Amygdala (tissue), 56 donors: Measurements from ENCODE around the gene GALK2.
"Not testable (repeated sequence)": the region's sequence is repeated elsewhere in the genome, so short reads cannot be mapped to it uniquely, and the experiment has no call there.

ENCODE experiments used
- DNase-seq, 56 donors: peaks; one replicate each; lab custom pipeline; 2025; lab: John Stamatoyannopoulos, UW

Gene GALK2

DNA sequence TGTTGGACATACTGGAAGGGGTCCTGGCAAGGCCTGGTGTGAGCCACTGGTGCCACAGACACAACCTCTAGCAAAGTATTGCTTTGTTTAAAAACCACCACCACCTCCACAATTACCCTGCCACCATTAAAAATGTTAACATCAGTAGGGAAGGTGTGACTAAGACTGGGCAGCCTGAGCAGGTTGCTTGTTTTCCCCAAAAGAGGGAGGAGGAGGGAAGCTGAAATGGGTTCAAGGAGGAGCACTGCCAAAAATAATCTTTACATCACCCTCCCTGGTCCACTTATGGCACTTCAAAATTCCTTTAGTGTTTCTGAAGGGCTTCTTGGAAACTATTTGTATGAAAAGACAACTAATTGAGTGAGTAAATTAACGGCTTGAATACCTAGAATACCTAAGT lies 153.2 kb downstream of the GALK2 start:
- DNase-seq = no peak

DNA sequence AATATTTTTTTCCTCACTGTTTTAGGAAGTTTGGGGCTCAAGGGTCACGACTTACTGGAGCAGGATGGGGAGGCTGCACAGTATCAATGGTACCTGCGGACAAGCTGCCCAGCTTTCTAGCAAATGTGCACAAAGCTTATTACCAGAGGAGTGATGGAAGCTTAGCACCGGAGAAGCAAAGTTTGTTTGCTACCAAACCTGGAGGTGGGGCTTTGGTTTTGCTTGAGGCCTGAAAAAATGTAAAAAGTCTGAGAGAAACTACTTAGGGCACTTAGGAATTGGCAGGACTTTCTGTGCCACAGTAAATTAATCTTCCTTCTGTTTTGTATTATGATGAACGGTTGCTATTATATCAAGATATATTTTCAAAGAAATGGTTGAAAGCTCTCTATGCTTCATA lies 157.9 kb downstream of the GALK2 start:
- no peak for DNase-seq

DNA sequence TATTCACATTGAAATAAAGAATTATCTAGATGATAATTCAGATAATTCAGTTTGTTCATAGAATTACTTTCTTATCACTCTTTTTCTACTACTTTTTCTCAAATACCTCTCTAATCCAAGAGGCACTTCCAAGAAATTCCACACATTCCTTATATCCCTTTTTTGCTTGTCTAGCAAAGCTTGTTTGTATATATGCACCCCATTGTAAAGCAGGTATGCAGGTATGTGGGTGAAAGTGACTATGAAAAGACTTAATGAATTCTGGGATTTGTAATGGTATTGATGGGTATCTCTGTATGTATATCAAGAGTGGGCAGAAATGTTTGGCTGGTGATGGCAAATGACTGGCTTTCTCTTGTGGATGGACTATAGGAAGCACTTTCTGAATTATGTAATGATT lies 158.9 kb downstream of the GALK2 start:
- no peak for DNase-seq

DNA sequence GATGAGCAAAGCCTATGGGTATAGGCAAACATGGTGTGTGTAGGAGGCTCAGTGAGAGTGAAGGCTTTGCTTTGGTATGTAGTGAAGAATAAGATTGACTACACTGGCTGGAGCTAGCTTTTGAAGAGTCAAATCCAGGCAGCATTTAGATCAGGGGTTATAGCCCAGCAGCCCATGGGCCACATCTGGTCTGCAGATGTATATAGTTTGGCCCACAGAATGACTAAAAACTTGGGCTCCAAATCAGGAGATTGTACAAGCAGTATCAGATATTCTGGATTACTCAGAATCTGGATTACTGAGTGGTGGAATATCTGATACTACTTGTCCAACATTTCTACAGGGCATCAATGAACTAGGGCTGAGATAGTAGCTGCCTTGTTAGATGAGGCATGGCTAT lies 160.1 kb downstream of the GALK2 start:
- DNase-seq = no peak

DNA sequence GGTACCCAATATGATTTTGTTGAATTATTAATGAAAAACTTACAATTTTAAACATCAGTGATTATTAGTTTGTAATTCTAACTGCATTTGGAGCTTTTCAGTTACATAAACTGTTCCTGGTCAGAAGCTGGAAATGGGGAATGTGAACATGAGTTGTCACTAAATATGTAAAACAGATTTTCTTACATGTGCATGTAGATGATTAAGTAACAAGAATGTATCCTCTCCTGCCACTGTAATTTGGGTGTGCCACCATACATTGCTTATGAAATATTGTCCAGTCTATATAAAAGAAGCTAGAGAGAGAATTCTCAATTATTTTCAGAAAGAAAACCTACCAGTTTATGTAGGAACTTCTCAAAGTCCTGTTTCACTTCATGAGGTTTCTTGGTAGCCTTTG lies 161.4 kb downstream of the GALK2 start:
- no peak for DNase-seq

DNA sequence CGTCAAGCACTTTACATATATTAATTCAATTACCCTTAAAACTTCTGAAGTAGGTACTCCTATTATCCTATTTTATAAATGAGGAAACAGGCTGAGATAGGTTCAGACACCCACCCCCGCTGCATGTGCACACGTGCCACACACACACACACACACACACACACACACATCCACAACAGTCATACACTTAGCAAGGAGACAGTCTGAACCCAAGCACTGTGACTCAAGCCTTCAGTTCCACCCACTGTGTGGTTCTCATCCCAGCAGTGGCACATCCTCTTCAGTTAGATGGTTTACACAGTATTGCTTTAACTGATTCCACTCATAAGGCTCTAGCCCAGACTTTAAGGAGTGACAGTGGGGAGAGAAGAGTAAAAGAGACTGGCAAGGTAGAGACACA lies 161.9 kb downstream of the GALK2 start:
- no peak for DNase-seq

DNA sequence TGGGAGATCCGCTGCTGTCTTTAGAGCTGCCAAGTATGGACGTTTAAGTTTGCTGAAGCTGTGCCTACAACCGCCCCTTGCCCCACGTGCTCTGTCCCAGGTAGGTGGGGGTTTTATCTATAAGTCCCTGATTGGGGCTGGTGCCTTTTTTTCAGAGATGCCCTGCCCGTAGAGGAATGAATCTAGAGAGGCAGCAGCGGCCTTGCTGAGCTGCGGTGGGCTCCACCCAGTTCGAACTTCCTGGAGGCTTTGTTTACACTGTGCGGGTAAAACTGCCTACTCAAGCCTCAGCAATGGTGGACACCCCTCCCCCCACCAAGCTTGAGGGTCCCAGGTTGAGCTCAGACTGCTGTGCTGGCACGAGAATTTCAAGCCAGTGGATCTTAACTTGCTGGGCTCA lies 169.6 kb downstream of the GALK2 start:
- DNase-seq = no peak

DNA sequence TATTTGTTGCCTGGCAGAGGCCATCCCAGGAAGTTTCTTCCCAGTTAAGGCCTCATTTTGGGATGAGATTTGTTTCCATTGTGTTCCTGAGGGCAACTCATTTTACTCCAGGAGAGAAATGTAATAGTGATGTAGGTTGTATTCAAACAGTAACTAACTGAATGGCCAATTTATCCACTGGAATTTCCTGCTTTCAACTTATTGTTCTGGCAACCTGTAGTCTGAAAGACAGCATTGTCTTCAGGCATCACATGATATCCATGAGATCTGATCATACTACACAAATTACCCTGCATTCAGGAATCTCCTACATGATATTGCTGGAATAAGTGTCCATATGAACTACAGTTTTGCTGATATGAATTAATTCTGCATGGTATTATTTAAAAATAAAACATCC lies 173.5 kb downstream of the GALK2 start:
- DNase-seq = no peak

DNA sequence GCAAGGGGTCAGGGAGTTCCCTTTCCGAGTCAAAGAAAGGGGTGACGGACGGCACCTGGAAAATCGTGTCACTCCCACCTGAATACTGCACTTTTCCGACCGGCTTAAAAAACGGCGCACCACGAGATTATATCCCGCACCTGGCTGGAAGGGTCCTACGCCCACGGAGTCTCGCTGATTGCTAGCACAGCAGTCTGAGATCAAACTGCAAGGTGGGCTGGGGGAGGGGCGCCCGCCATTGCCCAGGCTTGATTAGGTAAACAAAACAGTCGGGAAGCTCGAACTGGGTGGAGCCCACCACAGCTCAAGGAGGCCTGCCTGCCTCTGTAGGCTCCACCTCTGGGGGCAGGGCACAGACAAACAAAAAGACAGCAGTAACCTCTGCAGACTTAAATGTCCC lies 184.4 kb downstream of the GALK2 start:
- DNase-seq = not testable (repeated sequence)

DNA sequence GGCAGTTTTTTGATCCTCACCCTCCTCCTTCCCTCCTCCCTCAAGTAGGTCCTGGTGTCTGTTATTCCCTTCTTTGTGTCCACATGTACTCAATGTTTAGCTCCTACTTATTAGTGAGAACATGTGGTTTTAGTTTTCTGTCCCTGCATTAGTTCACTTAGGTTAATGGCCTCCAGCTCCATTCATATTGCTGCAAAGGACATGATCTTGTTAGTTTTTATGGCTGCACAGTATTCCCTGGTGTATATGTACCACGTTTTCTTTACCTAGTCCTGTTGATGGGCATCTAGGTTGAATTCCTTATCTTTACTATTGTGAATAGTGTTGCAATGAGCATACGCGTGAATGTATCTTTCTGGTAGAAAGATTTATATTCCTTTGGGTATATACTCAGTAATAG lies 191.3 kb downstream of the GALK2 start:
- no peak for DNase-seq

DNA sequence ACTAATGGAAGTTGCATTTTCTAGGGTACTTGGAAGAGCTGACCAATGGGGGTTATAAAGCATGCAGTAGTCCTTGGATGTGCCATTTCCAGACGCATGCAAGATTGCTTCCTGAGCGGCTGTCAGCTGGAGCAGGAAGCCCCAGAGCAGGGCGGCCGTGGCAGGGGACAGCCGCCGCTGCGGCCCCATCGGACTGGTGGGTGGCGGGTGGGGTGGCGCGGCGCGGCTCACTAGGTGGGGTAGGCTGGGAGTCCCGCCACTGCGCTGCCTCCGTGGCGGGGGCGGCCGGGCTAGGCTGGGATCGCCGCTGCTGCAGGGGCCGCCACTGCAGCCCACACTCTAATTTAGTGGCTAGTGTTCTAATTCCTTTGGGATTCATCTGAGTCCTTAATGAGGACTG lies 196.4 kb downstream of the GALK2 start:
- no peak for DNase-seq

DNA sequence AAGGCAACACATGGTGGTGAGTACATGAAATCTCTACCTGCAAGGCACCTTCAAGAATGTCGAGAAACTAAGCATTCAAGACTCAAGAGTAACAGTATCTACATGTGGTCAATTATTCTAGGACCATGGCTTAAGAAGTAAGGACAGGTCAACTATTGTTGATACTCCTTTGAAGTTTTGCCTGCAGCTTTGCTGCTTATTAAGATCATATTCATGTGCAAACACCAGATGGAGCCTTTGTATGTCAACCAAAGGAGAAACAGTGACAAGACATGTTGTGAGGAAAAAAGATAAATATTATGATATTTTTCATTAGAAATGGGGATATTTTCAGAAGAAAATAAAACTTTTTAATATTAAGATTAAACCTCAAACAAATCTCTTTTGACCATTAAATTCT lies 200.7 kb downstream of the GALK2 start:
- no peak for DNase-seq

DNA sequence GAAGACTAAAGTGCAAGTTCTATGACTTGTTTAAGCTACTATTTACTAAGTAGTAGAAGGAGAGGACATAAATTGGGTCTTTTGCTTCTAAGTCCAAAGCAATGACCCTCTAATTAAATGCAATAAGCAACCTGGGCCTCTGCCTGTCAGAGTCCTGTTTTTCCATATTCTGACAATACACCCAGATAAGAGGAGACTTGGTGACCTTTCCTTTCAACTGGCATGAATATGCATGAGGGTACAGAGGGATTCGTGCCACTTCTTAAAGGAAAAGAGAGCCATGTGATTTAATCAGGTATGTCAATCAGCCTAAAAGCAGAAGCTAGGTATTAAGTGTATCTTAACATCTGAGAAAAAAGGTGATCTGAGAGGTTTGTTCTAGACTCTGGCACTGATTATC lies 202.3 kb downstream of the GALK2 start:
- DNase-seq = no peak

DNA sequence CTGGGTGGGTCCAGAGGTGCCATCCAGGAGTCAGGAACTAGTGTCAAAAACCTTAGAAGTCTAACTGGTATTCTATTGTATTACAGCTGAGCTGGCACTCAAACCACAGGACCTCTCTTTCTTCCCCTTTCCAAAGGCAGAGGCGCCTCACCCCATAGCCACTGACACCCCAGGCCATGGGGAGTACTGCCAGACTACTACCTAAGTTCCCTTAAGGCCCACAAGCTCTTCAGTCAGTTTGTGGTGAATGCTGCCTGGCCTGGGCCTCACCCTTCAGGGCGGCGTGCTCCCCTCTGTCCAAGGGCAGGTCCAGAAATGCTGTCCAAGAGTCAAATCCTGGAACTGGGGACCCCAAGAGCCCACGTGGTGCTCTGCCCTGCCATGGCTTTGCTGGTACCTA lies 209.9 kb downstream of the GALK2 start:
- DNase-seq = no peak

DNA sequence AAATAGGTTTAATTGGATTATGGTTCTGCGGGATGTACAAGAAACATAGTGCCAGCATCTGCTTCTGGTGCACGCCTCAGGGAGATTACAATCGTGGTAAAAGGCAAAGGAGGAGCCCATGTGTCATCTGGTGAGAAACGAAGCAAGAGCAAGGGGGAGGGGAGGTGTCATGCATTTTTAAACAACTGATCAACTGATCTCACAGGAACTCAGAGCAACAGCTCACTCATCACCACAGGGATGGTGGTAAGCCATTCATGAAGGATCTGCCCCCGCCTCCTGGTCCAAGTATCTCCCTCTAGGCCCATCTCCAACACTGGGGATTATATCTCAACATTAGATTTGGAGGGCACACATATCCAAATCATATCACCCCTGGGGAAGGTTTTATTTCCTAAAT lies 210.9 kb downstream of the GALK2 start:
- no peak for DNase-seq
